ENCODE measurements around the gene RANBP17. TPM values are rescaled to one million over a fixed set of nuclear protein-coding genes. Genes with fewer than 3 reads are reported as not detected.

The RANBP17 gene
- polyA plus RNA-seq, 1 of the 3 experiments (the other 2 are of a cell fraction), result 6.0 TPM

DNA sequence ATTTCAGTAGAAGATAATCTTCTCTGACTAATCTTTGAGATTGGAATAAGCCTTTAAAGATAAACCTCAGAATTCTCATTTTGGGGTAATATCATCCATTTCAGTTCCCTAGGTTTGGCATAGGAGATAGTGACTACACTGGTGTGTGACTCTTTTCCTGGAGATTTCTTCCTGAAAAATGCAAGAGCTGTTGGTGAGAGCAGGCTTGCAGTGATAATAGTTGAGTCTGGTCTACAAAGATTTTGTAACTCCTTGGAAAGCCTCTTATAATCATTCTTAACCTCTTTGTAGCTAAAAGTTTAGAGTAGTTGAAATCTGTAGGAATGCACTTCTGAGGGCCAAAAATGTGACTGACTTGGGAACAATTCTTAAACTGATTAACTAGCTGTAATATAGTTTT is 23.4 kb downstream of the RANBP17 start:
- Histone ChIP-seq H3K27me3 (ENCODE audit: insufficient read depth) (no peaks in the 10 kb centered on the region), H3K79me2 (ENCODE audit: insufficient read depth) (no peaks in the 10 kb centered on the region), H2AFZ (ENCODE audit: low read depth) (no peak overlapping the region), H3F3A (replicated peaks; ENCODE audit: insufficient read depth) (no peaks in the 10 kb centered on the region), H3K27ac (ENCODE audit: low read depth in 2 of 2, low read length in 1 of 2) (no peak overlapping the region), H4K20me1 (ENCODE audit: insufficient read depth) (no peaks in the 10 kb centered on the region), H3K4me3 (ENCODE audit: low read depth in 2 of 2, low read length in 1 of 2) (no peak overlapping the region), H3K9me2 (no peaks in the 10 kb centered on the region), H3K4me2 (no peak overlapping the region), H3K4me1 (ENCODE audit: control insufficient read depth in 1 of 2, insufficient read depth in 2 of 2, low read depth in 1 of 2, low read length in 1 of 2) (no peaks in the 10 kb centered on the region), H3K9ac (no peak overlapping the region), H3K9me3 (no peaks in the 10 kb centered on the region), H3K36me3 (replicated peaks in 1 of 2; ENCODE audit: control insufficient read depth in 1 of 2, insufficient read depth in 2 of 2, low read length in 1 of 2) (peaks cover 2 to 17% of the 10 kb centered on the region in 2 experiments)
- no peak for DNase-seq
- POLR2A ChIA-PET, result no interaction called here
- no peak for TF ChIP-seq JUND (IDR thresholded peaks at IDR 0.05)
- TF ChIP-seq EP300 (IDR thresholded peaks at IDR 0.05; ENCODE audit: borderline replicate concordance in 1 of 2, low read depth in 1 of 2, low read length in 1 of 2), result no peak
- TF ChIP-seq POLR2AphosphoS5 (IDR thresholded peaks at IDR 0.05; ENCODE audit: low read depth, low read length), result no peak
- TF ChIP-seq FOSL2 (IDR thresholded peaks at IDR 0.05; ENCODE audit: borderline replicate concordance, low read depth), result no peak
- no peak for TF ChIP-seq SMC3 (IDR thresholded peaks at IDR 0.05; ENCODE audit: low read depth, low read length)
- no peak for TF ChIP-seq ZBTB33 (IDR thresholded peaks at IDR 0.05; ENCODE audit: borderline replicate concordance, low read depth)
- TF ChIP-seq TAF1 (IDR thresholded peaks at IDR 0.05; ENCODE audit: borderline replicate concordance, low read depth, low read length), result no peak
- no peak for TF ChIP-seq TEAD4 (IDR thresholded peaks at IDR 0.05; ENCODE audit: borderline replicate concordance, insufficient read depth)
- no peak for TF ChIP-seq EZH2phosphoT487 (IDR thresholded peaks at IDR 0.05; ENCODE audit: borderline replicate concordance, low read depth)
- TF ChIP-seq TCF12 (IDR thresholded peaks at IDR 0.05), result no peak
- TF ChIP-seq RAD21 (IDR thresholded peaks at IDR 0.05; ENCODE audit: low read length), result no peak
- TF ChIP-seq RXRA (IDR thresholded peaks at IDR 0.05; ENCODE audit: borderline replicate concordance, low read depth), result no peak
- no peak for TF ChIP-seq GATA2 (CRISPR knock-in tag; IDR thresholded peaks at IDR 0.05)
- TF ChIP-seq CTCF (IDR thresholded peaks at IDR 0.05), result no peak
- no peak for TF ChIP-seq ELF1 (IDR thresholded peaks at IDR 0.05)
- no peak for TF ChIP-seq USF2 (IDR thresholded peaks at IDR 0.05; ENCODE audit: borderline replicate concordance, low read depth, low read length)
- no peak for TF ChIP-seq SIN3A (IDR thresholded peaks at IDR 0.05; ENCODE audit: borderline replicate concordance, low read depth, low read length)
- no peak for TF ChIP-seq MXI1 (IDR thresholded peaks at IDR 0.05; ENCODE audit: low read depth, low read length)
- TF ChIP-seq MEF2A (IDR thresholded peaks at IDR 0.05; ENCODE audit: borderline replicate concordance, low read depth), result no peak
- CTCF ChIA-PET, result interaction anchor here (1.5 kb wide), 1 partner anchor 10 kb away, joined by 6 read pairs; no protein-coding TSS in a partner anchor

Measured in SK-N-SH (cell line).